GM12864 (cell line): Measurements from ENCODE around the gene MFSD12.

Experiments used
- DNase-seq: peaks from one replicate; pipeline ENCODE4 v3.0.0-alpha.2; 2011; ENCODE audit warnings: low read depth
- H3K4me3 ChIP-seq: 2 replicates; pipeline ENCODE4 v1.5.1; 2011; ENCODE audit warnings: mild to moderate bottlenecking, low read depth, low read length, control low read depth
- CTCF ChIP-seq: IDR thresholded peaks from 2 replicates; pipeline ENCODE4 v1.5.1; 2011; ENCODE audit warnings: low read depth, mild to moderate bottlenecking, moderate library complexity, low read length, control low read depth, inconsistent platforms; ENCODE audit errors: missing control alignments

The MFSD12 gene

GRCh38 chr19:3554254-3555083 is 2.9 kb downstream of the MFSD12 start:
- H3K4me3 ChIP-seq = no peak overlapping the region
- TF ChIP-seq CTCF = no peak
- no peak for DNase-seq

- no peak for DNase-seq
- H3K4me3 ChIP-seq = no peak overlapping the region
- no peak for TF ChIP-seq CTCF
Observed at GRCh38 chr19:3551792-3552095, 5.6 kb downstream of the MFSD12 start.

GRCh38 chr19:3550947-3551791 is 6.2 kb downstream of the MFSD12 start:
- H3K4me3 ChIP-seq = no peak overlapping the region
- TF ChIP-seq CTCF = no peak
- DNase-seq = no peak

GRCh38 chr19:3549816-3550215 is 7.6 kb downstream of the MFSD12 start:
- H3K4me3 ChIP-seq = no peak overlapping the region
- no peak for TF ChIP-seq CTCF
- no peak for DNase-seq

GRCh38 chr19:3548606-3549005 is 8.8 kb downstream of the MFSD12 start:
- H3K4me3 ChIP-seq = no peak overlapping the region
- no peak for DNase-seq
- no peak for TF ChIP-seq CTCF

GRCh38 chr19:3547767-3548282 is 9.6 kb downstream of the MFSD12 start:
- DNase-seq = no peak
- no peak for TF ChIP-seq CTCF
- no peak overlapping the region for H3K4me3 ChIP-seq
